ENCODE results near the gene CCDC24. TPM values are rescaled to one million over a fixed set of nuclear protein-coding genes. Genes with fewer than 3 reads are reported as not detected.

CCDC24 gene
- total RNA-seq, 1 experiment from 2014 or later, result 10.6 TPM

- no peak for DNase-seq (ENCODE audit: low read depth)
Observed at GRCh38 chr1:43980255-43981134, 10.9 kb upstream of the CCDC24 start.

DNA sequence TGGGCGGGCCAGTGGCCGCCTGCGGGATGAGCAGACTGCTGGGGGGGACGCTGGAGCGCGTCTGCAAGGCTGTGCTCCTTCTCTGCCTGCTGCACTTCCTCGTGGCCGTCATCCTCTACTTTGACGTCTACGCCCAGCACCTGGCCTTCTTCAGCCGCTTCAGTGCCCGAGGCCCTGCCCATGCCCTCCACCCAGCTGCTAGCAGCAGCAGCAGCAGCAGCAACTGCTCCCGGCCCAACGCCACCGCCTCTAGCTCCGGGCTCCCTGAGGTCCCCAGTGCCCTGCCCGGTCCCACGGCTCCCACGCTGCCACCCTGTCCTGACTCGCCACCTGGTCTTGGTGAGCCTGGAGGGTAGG lies 10.3 kb upstream of the CCDC24 start:
- DNase-seq (ENCODE audit: low read depth), result no peak

GRCh38 chr1:43981636-43982035 lies 9.8 kb upstream of the CCDC24 start:
- no peak for DNase-seq (ENCODE audit: low read depth)

DNA sequence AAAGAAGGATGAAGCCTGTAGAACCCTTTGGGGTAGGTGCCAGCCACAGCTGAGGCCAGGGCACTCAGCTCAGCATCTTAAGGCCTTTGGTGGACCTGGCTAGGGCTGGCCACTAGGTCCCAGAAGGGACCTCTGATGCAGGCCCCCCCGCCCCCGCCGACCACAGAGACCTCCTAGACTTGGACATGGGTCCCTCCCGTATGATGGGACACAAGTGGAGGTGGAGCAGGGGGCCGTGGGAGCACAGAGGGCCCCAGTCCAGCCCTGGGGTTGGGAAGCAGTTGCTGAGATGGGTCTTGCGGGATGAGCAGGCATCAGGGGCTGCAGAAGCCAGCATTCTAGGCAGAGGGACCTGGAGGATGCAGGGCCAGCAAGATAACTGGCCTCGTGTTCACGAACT lies 9.2 kb upstream of the CCDC24 start:
- DNase-seq (ENCODE audit: low read depth), result no peak

DNA sequence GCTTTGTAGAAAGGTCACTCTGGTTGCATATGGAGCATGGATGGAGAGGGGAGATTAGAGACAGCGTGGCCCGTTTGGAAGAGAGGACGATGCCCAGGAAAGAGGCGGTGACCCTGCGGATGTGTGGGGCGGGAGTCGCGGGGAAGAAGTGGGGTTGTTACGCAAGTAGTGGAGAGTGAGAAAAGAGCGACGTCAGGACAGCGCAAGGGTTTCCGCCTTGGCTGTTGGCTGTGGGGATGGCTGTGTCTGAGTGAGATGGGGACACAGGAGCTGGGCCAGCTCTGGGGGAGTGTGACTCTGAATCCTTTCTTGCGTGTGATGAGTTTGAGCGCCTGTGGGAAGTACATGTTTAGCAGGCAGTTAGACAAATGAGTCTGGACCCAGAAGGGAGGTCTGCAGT lies 8.6 kb upstream of the CCDC24 start:
- no peak for DNase-seq (ENCODE audit: low read depth)

DNA sequence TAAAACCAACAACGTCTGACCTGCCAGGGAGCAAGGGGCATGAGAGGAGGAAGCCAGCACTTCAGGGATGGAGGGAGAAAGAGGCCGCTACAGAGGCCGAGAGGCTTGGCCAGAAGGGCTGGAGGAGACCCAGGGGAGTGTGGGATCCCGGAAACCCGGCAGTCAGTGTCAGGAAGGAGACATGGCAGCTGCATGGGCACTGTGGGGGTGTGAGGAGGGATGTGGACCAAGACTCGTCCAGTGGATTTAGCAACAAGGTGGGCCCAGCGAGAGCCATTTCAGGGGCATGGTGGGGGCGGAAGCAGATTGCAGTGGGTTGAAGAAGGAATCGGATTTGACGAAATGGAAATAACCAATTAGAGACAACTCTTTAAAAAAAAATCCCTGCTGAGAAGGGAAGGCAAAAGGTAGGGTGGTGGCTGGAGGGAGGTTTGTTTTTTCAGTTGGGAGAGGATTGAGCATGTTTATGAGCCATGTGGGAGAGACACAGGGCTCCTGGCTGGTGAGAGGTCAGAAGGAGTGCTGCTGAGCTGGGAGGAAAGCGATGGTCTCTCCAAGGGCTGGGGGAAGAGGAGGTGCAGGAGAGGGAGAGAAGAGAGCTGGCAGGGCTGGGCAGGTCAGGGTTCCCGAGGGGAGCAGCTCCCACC lies 8.0 kb upstream of the CCDC24 start:
- no peak for DNase-seq (ENCODE audit: low read depth)

DNA sequence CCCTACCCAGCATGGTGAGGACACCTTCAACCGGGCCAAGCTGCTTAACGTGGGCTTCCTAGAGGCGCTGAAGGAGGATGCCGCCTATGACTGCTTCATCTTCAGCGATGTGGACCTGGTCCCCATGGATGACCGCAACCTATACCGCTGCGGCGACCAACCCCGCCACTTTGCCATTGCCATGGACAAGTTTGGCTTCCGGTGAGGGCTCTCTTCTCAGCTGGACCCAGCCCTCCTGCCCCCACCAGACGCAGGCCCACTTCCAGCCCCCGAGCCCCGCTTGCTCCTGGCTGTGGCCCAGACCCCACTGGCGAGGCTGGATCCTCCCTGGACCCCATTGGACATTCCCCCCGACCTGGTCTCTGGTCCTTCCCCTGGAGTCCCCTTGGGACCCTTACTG lies 6.5 kb upstream of the CCDC24 start:
- no peak for DNase-seq (ENCODE audit: low read depth)

DNA sequence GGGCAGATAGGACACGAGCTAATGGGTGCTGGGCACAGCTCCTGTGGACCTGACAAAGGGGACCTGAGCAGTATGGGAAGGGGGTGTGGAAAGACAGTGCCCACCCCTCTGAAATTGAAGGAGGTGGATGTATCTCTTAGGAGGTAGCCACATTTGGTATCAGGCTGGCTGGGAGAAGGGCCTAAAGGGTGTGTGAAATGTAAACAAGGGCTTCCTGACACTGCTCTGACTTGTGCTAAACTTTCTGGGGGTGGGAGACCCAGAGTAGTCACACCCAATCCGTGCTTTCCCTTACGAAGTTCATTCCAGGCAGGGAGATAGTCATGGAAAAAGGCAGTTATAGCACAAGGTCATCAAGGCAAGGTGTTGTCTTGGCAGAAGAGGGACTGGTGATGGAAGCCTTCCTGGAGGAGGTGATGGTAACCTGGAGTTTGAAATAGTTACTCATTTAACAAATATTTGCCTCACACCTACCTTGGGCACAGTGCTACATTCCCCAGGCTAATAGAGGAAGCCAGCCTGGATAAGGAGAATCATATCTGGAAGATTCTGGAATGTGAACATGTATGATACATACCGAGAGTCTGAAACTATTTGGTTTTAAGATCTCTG lies 5.3 kb upstream of the CCDC24 start:
- no peak for DNase-seq (ENCODE audit: low read depth)

DNA sequence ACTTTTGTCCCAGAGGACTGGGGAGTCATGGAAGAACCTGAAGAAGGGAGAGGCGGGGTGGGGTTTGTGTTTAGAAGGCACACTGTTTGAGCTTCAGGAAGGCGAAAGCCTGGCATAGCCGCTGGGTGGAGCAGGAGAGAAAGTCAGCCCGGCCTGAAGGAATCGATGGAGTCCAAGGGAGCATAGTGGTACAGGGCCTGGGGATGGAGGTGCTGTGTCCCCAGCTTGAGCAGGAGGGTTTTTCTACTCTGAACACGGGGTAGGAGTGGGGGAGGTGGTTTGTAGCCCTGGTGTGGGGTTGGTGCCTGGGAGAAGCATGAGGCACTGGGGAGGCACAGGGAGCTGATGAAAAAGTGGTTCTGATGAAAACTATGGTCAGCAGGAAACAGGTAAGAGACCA lies 4.7 kb upstream of the CCDC24 start:
- no peak for DNase-seq (ENCODE audit: low read depth)

GRCh38 chr1:43987159-43987902 lies 4.1 kb upstream of the CCDC24 start:
- no peak for DNase-seq (ENCODE audit: low read depth)

GRCh38 chr1:43990271-43991199 lies 864 bp upstream of the CCDC24 start:
- peak; percentile 36 for DNase-seq (ENCODE audit: low read depth)

DNA sequence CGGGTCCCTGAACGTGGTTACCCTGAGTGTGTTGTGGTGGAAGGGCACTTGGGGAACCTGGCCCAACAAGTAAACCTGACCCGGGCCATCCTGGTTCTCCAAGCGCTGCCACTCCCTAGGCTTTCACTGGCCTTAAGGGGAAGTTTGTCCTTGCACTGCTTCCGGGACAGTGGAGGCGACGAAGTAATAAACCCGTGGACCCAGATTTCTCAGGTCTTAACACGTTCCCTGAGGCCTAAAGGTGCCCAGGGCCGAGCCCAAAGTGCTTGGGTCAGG lies 261 bp upstream of the CCDC24 start:
- DNase-seq (ENCODE audit: low read depth), result no peak

DNA sequence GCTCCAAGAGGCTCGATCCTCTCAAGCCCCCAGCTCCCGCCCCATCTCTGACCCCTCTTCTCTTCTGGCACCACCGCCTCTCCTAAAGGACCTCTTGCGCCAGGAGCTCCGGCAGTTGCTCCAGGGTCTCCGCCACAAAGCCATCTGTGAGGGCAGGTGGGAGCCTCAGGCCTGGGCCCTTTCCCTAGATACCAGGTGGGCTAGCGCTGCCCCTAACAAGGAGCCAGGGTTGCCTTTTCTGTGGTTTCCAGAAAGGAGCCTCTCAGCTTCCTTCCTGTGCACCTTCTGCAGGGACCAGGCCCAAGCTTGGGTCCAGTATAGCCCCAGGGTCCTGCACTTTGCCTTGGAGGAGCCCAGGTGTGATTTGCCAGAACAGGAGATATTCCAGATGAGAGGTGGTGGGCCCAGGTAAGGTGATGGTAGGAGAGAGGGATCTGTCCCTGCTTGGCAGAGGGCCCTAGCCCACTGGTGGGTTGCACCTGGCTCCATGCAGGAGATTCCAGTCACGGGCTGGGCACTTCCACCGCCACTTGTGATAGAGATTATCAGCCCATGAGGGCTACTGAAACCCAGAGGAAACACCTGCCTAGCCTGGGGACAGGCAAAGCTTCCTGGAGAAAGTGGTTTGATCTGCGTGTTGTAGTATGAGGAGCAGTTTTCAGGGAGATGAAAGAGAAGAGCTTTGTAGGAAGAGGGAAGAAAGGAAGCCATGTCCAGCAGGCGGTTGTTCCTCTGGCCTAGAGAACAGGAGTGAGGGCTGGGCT lies 1.0 kb downstream of the CCDC24 start:
- DNase-seq (ENCODE audit: low read depth), result no peak

DNA sequence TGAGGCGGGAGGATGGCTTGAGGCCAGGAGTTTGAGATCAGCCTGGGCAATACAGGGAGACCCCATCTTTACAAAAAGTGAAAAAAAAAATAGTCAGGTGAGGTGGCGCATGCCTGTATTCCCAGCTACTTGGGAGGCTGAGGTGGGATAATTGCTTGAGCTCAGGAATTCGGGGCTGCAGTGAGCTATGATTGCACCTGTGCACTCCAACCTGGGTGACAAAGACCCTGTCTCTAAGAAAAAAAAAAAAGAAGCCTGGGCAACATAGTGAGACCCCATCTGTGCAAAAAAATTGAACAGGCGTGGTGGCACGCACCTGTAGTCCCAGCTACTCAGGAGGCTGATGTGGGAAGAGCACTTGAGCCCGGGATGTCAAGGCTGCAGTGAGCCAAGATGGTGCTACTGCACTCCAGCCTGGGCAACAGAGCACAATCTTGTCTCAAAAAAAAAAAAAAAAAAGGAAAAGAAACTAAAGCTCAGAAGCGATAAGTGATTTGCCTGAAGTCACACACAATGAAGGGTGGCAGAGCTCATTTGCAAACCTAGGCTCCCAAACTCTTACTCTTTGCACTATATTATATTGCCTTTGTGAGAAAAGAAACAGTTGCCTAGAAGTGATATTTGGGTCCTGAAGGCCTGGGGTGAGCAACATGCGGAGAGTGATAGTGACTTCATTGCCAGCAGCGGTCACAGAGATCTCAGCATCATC lies 2.0 kb downstream of the CCDC24 start:
- DNase-seq (ENCODE audit: low read depth), result no peak

GRCh38 chr1:43994071-43994470 lies 2.7 kb downstream of the CCDC24 start:
- DNase-seq (ENCODE audit: low read depth), result no peak

DNA sequence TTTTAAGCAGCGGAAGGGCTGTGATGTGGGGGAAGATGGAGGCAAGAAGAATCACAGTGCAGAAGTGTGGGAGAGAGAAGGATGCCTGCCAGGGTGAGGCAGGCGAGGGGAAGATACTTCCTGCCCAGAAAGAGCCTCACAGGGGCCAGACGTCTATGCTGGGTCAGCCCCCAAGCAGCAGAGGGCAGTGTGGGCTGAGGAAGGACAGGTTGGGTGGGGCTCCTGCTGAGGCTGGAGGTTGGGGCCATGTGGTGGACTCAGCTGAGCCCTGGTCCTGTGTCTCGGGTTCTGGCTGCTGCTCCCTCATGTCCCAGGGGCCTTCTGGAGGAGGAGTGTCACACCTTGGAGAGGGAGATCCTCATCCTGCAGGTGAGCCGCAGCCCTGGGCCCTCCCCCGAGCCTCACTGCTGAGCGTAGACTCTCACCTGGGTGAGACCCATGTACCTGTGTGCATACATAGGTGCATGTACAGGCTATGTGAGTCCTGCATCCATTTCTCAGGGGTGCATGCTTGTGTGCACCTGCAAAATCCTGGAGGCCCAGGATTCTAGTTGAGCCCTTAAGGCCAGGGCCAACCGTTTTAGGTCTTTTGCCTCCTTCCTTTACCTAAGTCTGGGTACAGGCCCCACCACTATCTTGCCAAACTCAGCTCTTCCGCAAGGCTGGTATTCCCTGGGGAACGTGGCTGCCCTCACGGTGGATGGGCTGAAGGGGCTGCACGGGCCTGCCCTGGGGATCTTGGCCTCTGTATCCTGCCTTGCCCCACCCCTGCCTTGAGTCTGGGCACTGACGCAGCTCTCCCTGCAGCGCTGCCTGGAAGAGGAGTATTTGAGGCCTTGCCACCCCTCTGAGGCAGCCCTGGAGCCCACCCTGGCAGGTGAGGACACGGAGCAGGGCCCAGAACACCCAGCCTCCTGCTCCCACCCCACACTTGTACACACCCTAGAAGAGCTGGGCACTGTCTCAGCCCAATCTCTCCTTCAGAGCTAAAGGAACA lies 3.7 kb downstream of the CCDC24 start:
- peak; percentile 34 for DNase-seq (ENCODE audit: low read depth)

- no peak for DNase-seq (ENCODE audit: low read depth)
Observed at GRCh38 chr1:43995984-43996732, 4.8 kb downstream of the CCDC24 start.

DNA sequence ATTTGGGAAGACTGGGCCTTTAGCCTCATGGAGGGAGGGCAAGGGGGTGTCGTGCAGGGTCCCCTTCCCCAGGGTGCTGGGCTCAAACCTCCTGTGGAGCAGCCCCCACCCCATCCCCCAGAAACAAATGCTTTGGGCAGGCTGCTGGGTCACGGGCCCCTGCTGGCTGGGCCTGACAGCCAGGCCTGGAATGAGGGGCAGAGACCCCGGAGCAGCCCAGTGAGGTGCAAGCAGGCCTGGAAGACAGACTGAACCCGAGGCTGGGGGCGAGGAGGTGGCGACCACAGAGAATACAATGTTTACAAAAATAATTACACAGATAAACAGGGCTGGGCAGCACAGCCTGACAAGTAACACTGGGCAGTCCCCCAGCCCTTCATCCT lies 5.3 kb downstream of the CCDC24 start:
- DNase-seq (ENCODE audit: low read depth), result no peak
